GM12872 (cell line): ENCODE measurements around the gene FXYD6.

Experiments
- TF ChIP-seq, protein P1 (sequence below): IDR thresholded peaks from 3 replicates; pipeline ENCODE4 v1.5.1; 2011; ENCODE audit warnings: low read depth, mild to moderate bottlenecking, low read length, moderate library complexity; ENCODE audit not compliant: insufficient read depth

The FXYD6 gene

DNA sequence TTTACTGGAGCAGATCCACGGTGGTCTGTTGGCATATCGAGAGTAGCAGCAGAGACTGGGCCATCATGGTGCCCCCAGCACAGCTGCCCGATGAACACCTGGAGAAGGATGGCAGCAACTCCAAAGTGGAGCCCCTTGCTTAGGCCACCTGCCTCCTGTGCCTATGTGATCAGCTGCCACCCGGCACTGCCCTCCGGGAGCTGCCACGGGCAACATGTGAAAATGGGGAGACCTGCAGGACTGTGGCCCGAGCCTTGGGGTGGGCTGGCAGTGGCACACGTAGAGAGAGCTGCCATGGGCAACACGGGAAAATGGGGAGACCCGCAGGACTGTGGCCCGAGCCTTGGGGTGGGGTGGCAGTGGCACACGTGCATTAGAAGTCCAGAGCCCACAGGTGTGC lies 55.0 kb downstream of the FXYD6 start:
- TF ChIP-seq, protein P1, sequence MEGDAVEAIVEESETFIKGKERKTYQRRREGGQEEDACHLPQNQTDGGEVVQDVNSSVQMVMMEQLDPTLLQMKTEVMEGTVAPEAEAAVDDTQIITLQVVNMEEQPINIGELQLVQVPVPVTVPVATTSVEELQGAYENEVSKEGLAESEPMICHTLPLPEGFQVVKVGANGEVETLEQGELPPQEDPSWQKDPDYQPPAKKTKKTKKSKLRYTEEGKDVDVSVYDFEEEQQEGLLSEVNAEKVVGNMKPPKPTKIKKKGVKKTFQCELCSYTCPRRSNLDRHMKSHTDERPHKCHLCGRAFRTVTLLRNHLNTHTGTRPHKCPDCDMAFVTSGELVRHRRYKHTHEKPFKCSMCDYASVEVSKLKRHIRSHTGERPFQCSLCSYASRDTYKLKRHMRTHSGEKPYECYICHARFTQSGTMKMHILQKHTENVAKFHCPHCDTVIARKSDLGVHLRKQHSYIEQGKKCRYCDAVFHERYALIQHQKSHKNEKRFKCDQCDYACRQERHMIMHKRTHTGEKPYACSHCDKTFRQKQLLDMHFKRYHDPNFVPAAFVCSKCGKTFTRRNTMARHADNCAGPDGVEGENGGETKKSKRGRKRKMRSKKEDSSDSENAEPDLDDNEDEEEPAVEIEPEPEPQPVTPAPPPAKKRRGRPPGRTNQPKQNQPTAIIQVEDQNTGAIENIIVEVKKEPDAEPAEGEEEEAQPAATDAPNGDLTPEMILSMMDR = no peak

DNA sequence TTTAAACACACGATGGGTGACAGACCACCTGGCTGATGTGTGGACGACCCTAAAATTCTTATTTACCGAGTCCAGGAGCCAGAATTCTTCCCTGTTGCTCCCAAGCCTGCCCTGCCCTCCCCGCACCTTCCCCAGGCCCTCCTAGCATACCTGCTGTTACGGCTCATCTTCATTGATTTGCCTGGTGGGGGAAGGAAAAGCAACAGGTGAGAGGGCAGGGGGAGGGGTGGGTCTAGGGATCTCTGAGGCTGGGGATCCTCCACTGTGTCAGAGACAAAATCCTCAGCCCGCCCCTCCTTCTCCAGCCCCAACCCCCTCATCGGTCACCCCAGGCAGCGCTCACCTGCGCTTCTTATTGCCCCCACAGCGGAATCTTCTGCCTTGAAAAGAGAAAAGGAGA lies 55.9 kb downstream of the FXYD6 start:
- TF ChIP-seq, protein P1 = no peak

DNA sequence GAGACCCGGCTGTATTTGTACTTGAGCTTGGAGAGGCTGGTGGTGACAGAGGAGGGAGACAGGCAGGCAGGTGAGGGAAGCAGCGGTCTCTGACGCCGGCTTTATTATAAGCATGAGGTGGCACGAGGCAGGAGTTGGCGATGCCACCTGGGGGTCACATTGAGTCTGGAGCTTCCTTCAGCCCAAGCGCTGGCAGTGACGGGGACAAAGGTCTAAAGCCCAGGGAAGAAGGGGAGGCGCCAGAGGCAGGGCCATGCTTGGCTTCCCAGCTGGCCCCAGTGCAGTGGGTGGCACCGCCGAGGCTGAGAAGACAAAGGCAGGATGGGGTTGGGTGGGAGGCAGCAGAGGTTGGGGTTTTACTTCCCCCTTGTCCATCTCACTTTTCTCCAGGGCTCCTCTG lies 56.4 kb downstream of the FXYD6 start:
- TF ChIP-seq, protein P1 = no peak

DNA sequence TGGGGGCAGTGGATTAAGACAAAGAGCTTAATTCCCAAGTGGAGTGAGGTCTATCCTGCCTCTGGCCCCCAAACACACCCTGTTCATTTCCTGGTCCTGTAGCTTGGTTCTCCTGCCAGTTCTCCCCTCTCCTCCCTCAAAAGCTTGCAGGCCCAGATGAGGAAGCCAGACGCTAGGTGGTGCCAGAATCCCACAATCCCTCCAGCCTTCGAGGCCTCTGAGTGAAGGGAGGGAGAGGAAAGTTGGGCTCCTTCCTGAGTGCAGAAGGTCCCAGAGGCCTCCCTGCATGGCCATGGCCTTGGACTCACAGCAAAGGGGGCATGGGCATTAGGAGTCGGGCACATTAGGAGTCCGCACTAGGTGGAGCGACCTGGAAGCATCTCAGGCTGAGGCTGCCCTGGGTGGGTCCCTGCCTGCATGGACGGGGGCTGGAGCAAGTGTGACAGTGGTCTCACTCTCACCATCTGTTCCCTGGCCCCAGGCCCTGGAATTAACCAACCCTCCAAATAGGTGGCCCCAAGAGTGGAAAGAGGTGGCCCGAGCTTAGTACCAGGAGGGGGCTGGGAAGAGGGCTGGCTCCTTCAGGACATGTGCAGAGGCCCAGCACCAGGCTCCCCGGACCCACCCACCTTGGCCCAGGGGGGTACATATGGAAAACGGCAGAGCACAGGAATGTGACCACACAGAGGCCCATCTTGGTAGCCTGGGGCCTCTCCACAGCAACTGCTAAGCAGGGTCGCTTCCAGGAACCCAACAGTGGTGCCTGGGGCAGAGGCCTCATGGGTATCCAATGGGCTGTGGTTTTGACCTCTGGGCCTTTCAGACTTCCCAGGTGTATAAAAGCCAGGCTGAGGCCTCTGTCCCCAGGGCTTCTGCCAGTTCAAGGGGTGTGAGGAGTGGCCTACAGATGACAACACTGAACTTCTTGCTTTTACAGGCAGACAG lies 57.1 kb downstream of the FXYD6 start:
- TF ChIP-seq, protein P1 = peak; percentile 78

DNA sequence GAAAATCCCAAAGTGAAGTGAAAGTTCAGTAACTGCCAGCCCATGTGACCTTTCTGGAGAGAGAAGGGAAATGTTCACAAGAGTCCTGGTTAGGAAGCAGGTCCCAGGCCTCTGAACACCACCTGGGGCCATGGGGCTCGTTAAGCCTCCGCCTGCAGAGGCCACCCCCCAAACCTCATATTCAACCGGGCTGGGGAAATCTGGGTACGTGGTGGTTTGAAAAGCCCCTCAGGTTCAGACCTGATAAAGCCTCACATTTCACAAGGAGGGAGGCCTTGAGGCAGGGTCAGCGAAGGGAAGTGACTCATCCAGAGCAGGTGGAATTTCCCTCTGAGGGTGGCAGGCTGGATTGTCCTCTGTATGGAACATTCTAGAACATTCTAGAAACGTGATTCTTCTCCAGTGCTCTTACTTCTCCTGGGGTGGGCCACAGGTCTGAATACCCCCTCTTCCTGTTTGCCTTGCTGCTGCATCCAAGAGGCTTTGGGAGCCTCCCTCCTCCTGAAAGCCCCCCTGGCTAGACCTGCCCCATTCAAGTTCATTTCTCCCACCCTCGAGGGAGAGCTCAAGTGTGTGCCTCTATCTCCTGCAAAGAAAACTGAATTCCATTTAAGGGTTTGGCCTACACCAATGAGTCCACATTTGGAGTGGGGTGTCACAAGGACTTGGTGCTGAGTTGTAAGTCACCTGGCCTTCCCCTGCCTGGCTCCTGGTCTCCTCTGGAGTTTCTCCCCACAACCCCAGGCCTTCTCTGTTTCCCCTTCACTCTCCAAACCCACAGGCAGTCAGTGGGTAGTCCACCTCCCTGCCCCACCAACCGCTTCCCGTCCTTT lies 58.2 kb downstream of the FXYD6 start:
- TF ChIP-seq, protein P1 = no peak

DNA sequence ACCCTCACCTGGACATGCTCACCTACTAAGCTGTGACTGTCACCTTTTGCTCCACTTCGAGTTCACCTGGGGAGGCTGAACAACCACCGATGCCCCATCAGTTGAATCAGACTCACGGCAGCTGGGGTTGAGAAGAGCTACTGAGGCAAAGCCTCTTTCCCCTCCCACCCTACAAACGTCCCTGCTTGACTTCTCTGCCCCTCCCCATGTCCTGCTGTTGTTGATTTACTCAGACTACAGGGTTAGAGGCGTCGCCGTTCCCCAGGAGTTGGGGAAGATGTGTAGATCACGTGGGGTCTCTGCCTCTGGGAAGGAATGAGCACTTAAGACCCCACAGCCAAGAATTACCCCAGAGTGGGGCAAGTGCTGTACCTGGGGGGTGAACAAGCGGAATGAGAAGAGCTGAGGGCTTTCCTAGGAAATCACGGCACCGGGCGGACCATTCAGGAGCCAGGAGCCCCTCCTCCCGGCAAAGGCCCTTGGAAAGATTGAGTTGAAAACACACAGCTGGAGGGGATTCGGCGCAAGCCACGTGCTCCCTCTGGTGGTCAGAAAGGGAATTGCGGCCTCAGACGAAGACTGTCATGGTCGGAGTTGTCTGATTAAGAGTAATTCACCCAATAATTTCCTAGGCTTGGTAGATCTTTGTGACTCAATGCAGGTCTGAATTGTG lies 59.0 kb downstream of the FXYD6 start:
- TF ChIP-seq, protein P1 = peak; percentile 100

DNA sequence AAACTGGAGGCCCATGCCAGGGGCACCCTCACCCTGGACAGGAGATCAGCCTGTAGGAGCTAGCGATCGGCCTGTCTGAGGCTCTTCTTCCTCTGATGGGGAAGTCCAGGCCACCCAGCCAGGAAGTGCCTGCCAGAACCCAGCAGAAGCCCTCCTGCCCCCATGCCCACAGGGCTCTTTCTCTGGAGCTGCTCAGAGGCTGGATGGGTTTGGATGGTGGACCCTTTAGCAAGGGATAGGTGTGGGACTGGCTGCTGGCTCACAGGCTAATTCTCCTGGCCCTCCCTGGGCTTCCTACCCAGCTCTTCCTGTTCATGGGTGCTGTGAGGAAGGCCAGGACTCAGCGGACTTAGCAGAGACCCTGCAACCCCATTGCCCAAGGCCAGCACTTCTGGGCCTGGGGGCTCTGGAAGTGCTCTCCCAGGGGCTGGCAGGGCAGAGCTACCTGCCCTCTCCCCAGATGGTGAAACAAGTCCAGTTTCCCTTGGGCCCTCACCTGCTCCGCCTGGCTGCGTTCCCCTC lies 59.6 kb downstream of the FXYD6 start:
- TF ChIP-seq, protein P1 = no peak
